ENCODE data around the gene DAPK2. TPM values are rescaled to one million over a fixed set of nuclear protein-coding genes. Genes with fewer than 3 reads are reported as not detected.
"Not testable (repeated sequence)": the region's sequence is repeated elsewhere in the genome, so short reads cannot be mapped to it uniquely, and the experiment has no call there.

DAPK2 gene
- total RNA-seq, 1 donor from 2014 or later, result 23.0 TPM

DNA sequence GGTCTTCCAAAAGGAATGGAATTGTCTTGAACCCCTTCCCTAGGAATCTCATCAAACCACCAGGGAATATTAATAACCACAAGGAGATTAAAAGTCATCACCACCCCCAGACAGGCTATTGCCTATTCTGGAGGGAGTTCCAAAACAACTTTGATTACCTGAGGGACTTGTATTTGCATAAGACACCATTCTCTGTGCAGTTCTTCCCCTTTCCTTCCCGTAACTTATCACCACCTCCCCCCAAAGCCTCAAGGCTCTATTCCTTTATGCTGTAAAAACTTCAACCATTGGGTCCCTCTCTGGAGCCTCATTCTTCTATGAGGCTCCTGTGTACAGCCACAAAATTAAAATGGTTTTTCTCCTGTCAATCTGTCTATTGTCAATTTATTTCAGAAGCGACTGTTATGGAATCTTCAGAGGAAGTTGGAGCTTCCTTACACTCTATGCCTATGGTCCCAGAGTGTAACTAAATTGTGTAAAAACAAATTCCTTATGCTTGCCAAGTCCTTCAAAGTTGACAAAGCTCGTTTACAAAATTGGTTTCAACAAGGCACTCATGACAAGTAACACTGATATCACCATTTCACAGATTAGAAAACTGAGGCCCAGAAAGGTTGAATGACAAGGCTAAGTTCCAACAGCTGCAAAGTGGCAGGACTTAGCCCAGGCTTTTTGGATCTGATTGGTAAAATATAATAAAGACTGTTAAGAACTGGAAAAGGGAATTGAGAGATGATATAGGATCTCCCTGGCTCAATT, 144.2 kb downstream of the DAPK2 start:
- intact Hi-C loops (cut with micrococcal nuclease), result no loop called here

DNA sequence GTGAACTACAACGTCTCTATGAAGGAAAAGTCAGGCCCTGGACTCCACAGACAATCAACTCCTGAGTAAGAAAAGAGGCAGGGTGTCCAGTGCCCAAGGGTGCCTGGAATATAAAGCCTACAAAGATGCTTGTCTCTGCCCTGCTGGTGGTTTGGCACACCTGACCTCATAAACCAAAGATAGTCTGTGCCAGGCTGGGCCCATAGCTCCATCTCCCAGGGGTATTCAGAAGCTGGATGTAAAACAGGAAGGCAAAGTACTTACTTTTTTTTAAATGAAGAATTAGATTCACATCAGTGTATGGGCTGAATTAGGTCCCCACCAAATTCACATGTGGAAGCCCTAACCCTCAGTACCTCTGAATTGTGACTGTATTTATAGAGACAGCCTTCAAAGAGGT, 146.0 kb downstream of the DAPK2 start:
- intact Hi-C loops (cut with micrococcal nuclease), result no loop called here

DNA sequence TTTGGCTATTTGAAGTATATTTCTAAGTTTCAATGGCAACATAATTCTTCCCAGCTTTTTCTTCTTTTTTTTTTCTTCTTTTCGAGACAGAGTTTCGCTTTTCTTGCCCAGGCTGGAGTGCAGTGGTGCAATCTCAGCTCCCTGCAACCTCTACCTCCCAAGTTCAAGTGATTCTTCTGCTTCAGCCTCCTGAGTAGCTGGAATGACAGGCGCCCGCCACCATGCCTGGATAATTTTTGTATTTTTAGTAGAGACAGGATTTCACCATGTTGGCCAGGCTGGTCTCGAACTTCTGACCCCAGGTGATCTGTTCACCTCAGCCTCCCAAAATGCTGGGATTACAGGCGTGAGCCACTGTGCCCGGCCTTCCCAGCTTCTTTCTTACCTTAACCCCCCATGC, 146.7 kb downstream of the DAPK2 start:
- intact Hi-C loops (cut with micrococcal nuclease), result not testable (repeated sequence)

GRCh38 chr15:63899193-63899592, 147.1 kb downstream of the DAPK2 start:
- intact Hi-C loops (cut with micrococcal nuclease), result no loop called here

GRCh38 chr15:63896336-63897115, 149.8 kb downstream of the DAPK2 start:
- intact Hi-C loops (cut with micrococcal nuclease), result no loop called here

DNA sequence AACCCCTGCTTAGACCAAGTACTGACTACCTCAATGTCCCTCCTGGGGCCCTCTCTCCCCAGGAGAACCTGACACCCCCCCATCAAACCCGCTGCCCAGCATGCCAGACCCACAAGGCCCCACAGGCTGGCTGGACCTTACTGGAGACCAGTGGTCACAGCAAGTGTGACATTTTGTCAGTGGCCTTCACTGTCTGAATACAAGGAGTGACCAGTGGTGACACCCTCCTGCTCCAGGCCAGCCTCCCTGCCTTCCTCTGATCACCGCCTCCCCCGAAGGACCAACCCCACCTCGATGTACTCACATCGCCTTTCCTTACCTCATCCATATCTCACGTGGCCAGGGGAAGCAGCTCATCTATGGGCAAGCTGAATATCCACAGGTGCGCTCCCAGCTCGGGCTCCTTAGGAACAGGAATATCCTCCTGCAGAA, 150.5 kb downstream of the DAPK2 start:
- intact Hi-C loops (cut with micrococcal nuclease), result no loop called here

- intact Hi-C loops (cut with micrococcal nuclease), result no loop called here
Measured at GRCh38 chr15:63895194-63895593, 151.1 kb downstream of the DAPK2 start.

GRCh38 chr15:63894662-63894949, 151.7 kb downstream of the DAPK2 start:
- intact Hi-C loops (cut with micrococcal nuclease), result loop anchor here (5.0 kb wide), 1 partner anchor 397 kb away; no protein-coding TSS in a partner anchor

- intact Hi-C loops (cut with micrococcal nuclease), result loop anchor here (5.0 kb wide), 1 partner anchor 397 kb away; no protein-coding TSS in a partner anchor
Measured at GRCh38 chr15:63893866-63894661, 152.2 kb downstream of the DAPK2 start.

DNA sequence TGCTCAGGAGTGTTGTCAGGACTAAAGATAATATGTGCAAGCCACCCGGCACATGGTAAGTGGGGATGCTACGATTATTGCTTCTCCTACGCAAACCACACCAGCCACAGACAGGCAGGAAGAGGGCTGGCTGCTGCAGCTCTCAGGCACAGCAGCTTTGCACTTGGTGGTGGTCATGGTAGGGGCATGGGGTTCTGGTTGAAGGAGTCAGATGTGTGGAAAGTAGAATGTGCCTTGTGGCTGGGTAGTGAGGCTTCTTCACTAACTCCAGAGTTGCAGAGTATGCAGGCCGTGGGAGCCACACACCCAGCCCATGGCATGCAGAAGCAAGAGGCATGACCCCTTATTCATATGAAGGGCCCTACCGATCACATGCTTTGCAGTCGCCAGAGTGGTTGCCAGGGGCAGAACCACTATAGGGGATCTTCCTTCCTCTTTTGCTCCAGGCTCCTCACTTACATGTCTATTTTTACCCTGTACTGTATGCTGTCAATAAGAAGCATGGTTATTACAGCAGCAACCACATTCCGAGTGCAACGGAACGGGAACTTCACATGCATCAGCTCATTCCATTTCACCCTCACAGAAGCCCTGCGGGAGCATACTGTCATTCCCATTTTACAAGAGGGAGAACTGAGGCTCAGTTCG, 153.4 kb downstream of the DAPK2 start:
- intact Hi-C loops (cut with micrococcal nuclease), result loop anchor here (1.0 to 5.0 kb wide), 4 partner anchors 45 to 396 kb away; no protein-coding TSS in a partner anchor

DNA sequence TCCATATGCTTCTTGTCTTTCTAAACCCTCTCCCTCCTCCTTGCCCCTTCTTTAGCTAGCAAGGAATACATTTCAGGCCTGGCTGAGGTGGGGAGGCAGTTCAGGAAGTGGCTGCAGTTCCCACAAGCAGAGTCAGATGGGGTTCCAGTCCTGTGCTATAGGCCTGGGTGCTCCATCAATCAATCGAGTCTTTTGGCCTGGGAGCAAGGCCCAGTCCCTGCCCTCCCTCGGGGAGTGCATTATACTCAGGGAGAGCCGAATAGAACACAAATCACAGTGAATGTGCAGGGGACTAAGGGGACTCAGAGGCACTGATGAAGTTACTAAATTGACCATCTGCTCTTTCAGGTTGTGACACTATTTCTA, 154.5 kb downstream of the DAPK2 start:
- intact Hi-C loops (cut with micrococcal nuclease), result loop anchor here (1.0 to 5.0 kb wide), 9 partner anchors 47 to 394 kb away; partner anchors contain the start of genes DAPK2 and HERC1

DNA sequence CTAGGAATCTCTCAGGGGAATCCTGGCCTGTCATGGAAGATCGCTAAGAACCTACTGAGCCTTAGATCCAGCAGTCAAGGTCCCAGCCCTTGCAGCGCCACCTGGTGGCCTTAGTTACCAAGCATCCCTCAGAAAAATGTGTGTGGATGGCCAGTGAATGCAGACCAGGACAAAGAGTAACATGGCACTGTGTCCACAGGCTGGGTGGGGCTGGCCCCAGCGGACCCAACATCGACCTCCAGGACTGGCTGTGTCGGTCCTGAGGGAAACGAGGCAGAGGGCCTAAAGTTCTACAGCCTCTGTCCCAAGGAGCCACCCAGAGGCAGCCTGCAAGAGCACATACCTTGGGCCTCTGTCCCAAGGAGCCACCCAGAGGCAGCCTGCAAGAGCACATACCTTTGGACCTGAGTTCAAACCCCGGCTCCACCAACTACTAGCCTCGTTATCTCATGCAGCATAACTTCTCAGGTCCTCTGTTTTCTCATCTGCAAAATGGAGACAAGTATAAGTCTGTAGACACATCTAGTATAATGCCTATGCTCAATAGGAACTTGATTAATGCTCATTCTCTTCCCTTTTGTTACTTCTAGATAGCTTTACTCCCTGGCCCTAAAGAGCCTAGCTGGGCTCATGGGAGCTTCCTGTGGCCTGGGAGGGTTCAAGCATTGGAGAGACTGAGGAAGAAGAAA, 155.1 kb downstream of the DAPK2 start:
- intact Hi-C loops (cut with micrococcal nuclease), result loop anchor here (1.0 to 5.0 kb wide), 6 partner anchors 58 to 394 kb away; partner anchors contain the start of genes DAPK2 and HERC1

DNA sequence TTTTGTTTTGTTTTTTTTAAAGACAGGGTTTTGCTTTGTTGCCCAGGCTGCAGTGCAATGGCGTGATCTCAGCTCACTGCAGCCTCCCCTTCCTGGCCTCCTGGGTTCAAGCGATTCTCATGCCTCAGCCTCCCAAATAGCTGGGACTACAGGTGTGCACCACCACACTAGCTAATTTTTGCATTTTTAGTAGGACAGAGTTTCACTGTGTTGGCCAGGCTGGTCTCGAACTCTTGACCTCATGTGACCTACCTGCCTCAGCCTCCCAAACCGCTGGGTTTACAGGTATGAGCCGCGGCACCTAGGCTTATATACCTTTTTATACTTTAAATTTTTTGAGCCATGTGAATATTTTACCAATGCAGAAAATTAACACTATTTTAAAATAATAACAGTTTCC, 155.7 kb downstream of the DAPK2 start:
- intact Hi-C loops (cut with micrococcal nuclease), result loop anchor here (1.0 to 5.0 kb wide), 6 partner anchors 57 to 393 kb away; partner anchors contain the start of genes DAPK2 and HERC1

- intact Hi-C loops (cut with micrococcal nuclease), result loop anchor here (5.0 kb wide), 1 partner anchor 393 kb away; no protein-coding TSS in a partner anchor
Measured at GRCh38 chr15:63889831-63890230, 156.5 kb downstream of the DAPK2 start.

DNA sequence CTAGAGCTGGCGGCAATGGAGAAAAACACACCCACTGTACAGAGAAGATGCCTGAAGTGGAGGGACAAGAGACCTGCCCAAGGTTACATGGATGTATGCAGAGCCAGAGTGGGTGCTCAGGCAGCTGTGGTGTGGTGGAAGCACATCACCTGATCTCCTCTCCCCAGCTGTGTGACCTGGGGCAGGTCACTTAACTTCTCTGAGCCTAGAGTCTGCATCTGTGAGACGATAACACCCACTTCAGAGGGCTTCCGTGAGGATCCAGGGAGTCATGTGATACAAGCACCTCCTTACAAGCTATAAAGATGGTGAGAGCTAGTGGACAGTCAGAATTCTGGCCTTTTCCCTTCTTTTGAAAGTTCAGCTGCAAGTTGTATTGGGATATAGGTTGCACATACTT, 157.5 kb downstream of the DAPK2 start:
- intact Hi-C loops (cut with micrococcal nuclease), result no loop called here

- intact Hi-C loops (cut with micrococcal nuclease), result no loop called here
Measured at GRCh38 chr15:63888146-63888545, 158.1 kb downstream of the DAPK2 start.

- intact Hi-C loops (cut with micrococcal nuclease), result no loop called here
Measured at GRCh38 chr15:63887630-63888029, 158.7 kb downstream of the DAPK2 start.

DNA sequence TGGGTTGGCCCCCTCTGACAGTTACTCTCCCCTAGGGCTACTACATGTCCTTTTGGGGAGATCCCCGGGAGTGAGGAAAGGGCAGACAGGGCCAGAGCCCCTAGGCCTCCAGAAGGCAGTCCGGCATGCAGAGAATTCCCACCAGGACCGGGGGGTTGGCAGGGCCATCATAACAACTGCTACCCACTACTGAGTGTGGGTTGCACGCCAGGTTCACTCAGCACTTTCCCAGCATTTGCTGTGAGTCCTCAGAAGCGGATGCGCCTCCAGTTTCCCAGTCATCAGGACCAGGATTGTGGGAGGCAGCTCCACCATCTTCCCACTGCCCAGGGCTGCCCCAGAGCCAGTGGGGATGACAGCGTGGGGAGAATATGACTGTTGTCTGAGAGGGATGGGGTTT, 161.3 kb downstream of the DAPK2 start:
- intact Hi-C loops (cut with micrococcal nuclease), result no loop called here

GRCh38 chr15:63881431-63881830, 164.9 kb downstream of the DAPK2 start:
- intact Hi-C loops (cut with micrococcal nuclease), result no loop called here

GRCh38 chr15:63880744-63881143, 165.5 kb downstream of the DAPK2 start:
- intact Hi-C loops (cut with micrococcal nuclease), result no loop called here

All from T-helper 1 cell treated with Interleukin-12 subunit alpha and Interleukin-12 subunit beta and Interleukin-4 antibody, amounts not matched to agents 30 ng/mL and 1 ng/mL, for 36 hours (primary cell).